Smooth muscle cell (in vitro differentiated cells): ENCODE results near the gene GRIFIN. TPM values are rescaled to one million over a fixed set of nuclear protein-coding genes. Genes with fewer than 3 reads are reported as not detected.

Experiments used
- DNase-seq: peaks from one replicate; lab custom pipeline; 2025; ENCODE audit not compliant: unreplicated experiment; lab: John Stamatoyannopoulos, UW
- H2AFZ ChIP-seq: fragments of 200-600 bp; sonication (generic); 2 replicates; pipeline ENCODE4 v1.6.0; 2016; ENCODE audit warnings: antibody characterized with exemption, low read depth, mild to moderate bottlenecking
- H3F3A ChIP-seq: fragments of 200-600 bp; sonication (generic); 2 replicates; pipeline ENCODE4 v1.6.0; 2017; ENCODE audit warnings: antibody characterized with exemption, low read depth
- H3K27ac ChIP-seq: fragments of 200-600 bp; sonication (generic); 2 replicates; pipeline ENCODE4 v1.5.1; 2016; ENCODE audit warnings: low read depth, mild to moderate bottlenecking
- H3K27me3 ChIP-seq: fragments of 200-600 bp; sonication (generic); 2 replicates; pipeline ENCODE4 v1.6.1; 2016; ENCODE audit warnings: low read depth, mild to moderate bottlenecking
- H3K36me3 ChIP-seq: fragments of 200-600 bp; sonication (generic); 2 replicates; pipeline ENCODE4 v1.5.1; 2016; ENCODE audit warnings: low read depth
- H3K4me1 ChIP-seq: fragments of 200-600 bp; sonication (generic); 2 replicates; pipeline ENCODE4 v1.5.1; 2016; ENCODE audit warnings: low read depth
- H3K4me2 ChIP-seq: fragments of 200-600 bp; sonication (generic); 2 replicates; pipeline ENCODE4 v1.6.0; 2016; ENCODE audit warnings: mild to moderate bottlenecking
- H3K4me3 ChIP-seq: fragments of 200-600 bp; sonication (generic); 2 replicates; pipeline ENCODE4 v1.5.1; 2016; ENCODE audit warnings: mild to moderate bottlenecking
- H3K79me2 ChIP-seq: fragments of 200-600 bp; sonication (generic); 2 replicates; pipeline ENCODE4 v1.6.0; 2016; ENCODE audit warnings: low read depth, mild to moderate bottlenecking
- H3K9ac ChIP-seq: fragments of 200-600 bp; sonication (generic); 2 replicates; pipeline ENCODE4 v1.6.0; 2016; ENCODE audit warnings: low read depth
- H3K9me3 ChIP-seq: fragments of 200-600 bp; sonication (generic); replicated peaks from 2 replicates; pipeline ENCODE4 v1.5.1; 2016; ENCODE audit warnings: low read depth
- H4K20me1 ChIP-seq: fragments of 200-600 bp; sonication (generic); 2 replicates; pipeline ENCODE4 v1.6.0; 2016; ENCODE audit warnings: low read depth
- whole genome bisulfite sequencing: methylation state at CpG from one replicate; pipeline ENCODE4 v1.1.7; 2016; ENCODE audit warnings: low lambda C conversion rate; 5-methylcytosine and 5-hydroxymethylcytosine counted together
- polyA plus RNA-seq: library from polyadenylated mRNA; unstranded; fragments of >200 nt; fragmentation: Nextera tagmentation; extraction: Ambion mirVana; gene quantifications from 2 replicates; pipeline ENCODE4 v1.2.1, GENCODE V29; 2016
- total RNA-seq: library from RNA; depleted of rRNA; stranded (reverse); fragments of >200 nt; gene quantifications from 2 replicates; pipeline ENCODE4 v1.2.3, GENCODE V29; 2014
- TF ChIP-seq, protein P1 (sequence below): fragments of 200-600 bp; sonication (generic); IDR thresholded peaks from 2 replicates; pipeline ENCODE4 v1.5.1; 2017; ENCODE audit warnings: borderline replicate concordance, mild to moderate bottlenecking, antibody characterized with exemption; ENCODE audit not compliant: insufficient read depth, poor library complexity, severe bottlenecking

Gene GRIFIN
- total and polyA plus RNA-seq, 2 experiments from 2014 or later: not detected

DNA sequence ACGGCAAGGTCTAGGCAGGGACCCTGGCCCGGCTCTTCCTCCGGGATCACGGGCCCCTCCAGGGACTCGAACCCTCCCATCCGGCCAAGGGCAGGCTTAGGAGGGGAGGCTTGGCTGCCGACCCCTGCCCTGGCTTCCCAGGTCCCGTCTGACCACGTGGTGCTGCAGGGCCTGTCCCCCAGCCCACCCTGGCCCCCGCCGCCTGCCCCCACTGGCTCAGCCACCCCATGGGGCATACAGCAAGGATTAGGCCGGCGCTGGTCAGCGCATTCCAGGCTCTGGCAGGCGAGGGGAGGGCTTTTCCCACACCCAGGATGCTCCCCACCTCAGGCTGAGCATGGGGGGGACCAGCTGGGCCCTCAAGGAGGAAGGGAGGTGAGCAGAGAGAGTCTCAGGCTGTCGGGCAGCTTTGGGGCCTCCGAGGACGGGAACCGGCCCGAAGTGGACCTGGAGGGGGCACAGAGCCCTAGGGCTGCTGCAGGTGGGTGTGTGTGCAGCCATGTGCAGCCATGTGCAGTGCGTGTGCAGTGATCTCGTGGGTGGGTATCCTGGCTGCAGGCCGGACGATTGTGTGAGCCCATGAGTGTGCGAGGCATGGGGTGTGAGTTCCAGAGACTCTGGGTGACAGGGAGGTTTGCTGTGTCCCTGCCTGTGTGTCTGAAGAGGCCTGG lies 713 bp upstream of the GRIFIN start:
- no peaks in the 10 kb centered on the region for H4K20me1 ChIP-seq
- H2AFZ ChIP-seq: no peak overlapping the region
- no peaks in the 10 kb centered on the region for H3K79me2 ChIP-seq
- no peak overlapping the region for H3K4me2 ChIP-seq
- TF ChIP-seq, protein P1, sequence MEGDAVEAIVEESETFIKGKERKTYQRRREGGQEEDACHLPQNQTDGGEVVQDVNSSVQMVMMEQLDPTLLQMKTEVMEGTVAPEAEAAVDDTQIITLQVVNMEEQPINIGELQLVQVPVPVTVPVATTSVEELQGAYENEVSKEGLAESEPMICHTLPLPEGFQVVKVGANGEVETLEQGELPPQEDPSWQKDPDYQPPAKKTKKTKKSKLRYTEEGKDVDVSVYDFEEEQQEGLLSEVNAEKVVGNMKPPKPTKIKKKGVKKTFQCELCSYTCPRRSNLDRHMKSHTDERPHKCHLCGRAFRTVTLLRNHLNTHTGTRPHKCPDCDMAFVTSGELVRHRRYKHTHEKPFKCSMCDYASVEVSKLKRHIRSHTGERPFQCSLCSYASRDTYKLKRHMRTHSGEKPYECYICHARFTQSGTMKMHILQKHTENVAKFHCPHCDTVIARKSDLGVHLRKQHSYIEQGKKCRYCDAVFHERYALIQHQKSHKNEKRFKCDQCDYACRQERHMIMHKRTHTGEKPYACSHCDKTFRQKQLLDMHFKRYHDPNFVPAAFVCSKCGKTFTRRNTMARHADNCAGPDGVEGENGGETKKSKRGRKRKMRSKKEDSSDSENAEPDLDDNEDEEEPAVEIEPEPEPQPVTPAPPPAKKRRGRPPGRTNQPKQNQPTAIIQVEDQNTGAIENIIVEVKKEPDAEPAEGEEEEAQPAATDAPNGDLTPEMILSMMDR: no peak
- no peaks in the 10 kb centered on the region for H3K9me3 ChIP-seq
- H3K4me1 ChIP-seq: peaks cover 15% of the 10 kb centered on the region
- WGBS: 86% methylated on average over 25 of the region's 25 CpGs
- no peaks in the 10 kb centered on the region for H3K36me3 ChIP-seq
- H3F3A ChIP-seq: no peaks in the 10 kb centered on the region
- DNase-seq: no peak
- H3K27ac ChIP-seq: no peak overlapping the region
- no peak overlapping the region for H3K9ac ChIP-seq
- H3K4me3 ChIP-seq: no peak overlapping the region
- H3K27me3 ChIP-seq: no peaks in the 10 kb centered on the region

DNA sequence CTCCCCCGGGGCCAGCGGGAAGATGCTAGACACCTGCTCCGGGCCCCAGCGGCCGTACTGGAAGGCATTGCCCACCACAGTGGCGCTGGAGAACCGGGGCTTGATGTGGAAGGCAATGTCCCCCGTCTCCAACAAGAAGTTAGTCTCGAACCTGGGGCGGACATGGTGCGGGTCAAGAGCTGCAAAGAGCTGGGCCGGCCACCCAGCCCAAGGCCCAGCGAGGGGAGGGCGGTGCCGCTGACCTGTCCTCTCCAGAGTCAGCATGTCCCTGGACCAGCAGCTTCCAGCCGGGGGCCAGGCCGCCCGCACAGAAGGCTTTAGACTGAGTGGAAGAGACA lies 551 bp downstream of the GRIFIN start:
- Histone ChIP-seq H3K4me2 (no peak overlapping the region), H3K4me1 (peaks cover 15% of the 10 kb centered on the region), H3K9me3 (no peaks in the 10 kb centered on the region), H3K27ac (no peak overlapping the region), H3F3A (no peaks in the 10 kb centered on the region), H3K27me3 (no peaks in the 10 kb centered on the region), H3K4me3 (no peak overlapping the region), H3K79me2 (no peaks in the 10 kb centered on the region), H3K36me3 (no peaks in the 10 kb centered on the region), H4K20me1 (no peaks in the 10 kb centered on the region), H3K9ac (no peak overlapping the region), H2AFZ (no peak overlapping the region)
- no peak for DNase-seq
- WGBS: 96% methylated on average over 18 of the region's 18 CpGs
- TF ChIP-seq, protein P1: no peak

DNA sequence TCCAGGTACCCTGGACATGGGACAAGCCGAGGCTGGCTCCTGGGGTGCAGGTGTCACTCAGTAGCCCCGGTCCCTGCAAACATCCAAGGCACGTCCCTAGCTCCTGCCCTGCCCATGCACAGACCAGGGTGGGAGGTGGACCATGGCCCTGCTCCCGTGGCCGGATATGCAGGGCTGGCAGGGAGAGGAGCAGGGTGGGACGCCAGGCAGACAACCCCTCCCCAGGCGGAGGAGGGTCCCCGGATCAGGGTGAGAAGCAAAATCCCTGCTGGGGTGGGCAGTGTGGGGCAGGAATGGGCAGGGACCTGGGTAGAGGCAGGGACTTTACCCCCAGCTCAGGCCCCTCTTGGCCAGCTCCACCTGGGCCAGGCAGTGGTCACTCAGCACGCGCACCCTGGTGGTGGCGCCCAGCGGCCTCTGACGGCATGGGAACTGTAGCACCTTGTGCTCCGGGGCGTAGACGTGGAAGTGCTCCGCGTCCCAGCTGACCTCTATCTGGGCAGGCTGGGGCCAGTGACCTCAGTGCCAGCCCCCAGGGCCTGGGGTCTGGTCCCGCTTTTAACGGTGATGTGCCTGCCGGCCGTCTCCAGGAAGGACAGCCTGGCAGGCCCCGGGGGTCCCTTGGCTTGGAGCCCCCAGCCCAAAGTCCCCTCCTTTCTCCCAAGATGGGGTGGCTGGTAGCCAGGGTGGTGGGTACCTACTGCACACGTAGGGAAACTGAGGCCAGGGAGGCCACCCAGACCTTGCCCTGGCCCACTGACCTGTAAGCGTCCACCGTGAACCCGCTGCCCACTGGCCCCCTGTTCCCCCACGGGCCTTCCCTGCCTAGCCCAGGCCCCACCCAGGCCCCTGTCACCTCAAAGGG lies 1.2 kb downstream of the GRIFIN start:
- 90% methylated on average over 28 of the region's 28 CpGs for WGBS
- Histone ChIP-seq H3K4me1 (peaks cover 15% of the 10 kb centered on the region), H3K9ac (no peak overlapping the region), H3K36me3 (no peaks in the 10 kb centered on the region), H3K27me3 (no peaks in the 10 kb centered on the region), H3K27ac (no peak overlapping the region), H3K9me3 (no peaks in the 10 kb centered on the region), H4K20me1 (no peaks in the 10 kb centered on the region), H3K4me3 (no peak overlapping the region), H3F3A (no peaks in the 10 kb centered on the region), H3K4me2 (no peak overlapping the region), H2AFZ (no peak overlapping the region), H3K79me2 (no peaks in the 10 kb centered on the region)
- TF ChIP-seq, protein P1: no peak
- no peak for DNase-seq
